ENCODE data around the gene G3BP1.

Gene G3BP1

DNA sequence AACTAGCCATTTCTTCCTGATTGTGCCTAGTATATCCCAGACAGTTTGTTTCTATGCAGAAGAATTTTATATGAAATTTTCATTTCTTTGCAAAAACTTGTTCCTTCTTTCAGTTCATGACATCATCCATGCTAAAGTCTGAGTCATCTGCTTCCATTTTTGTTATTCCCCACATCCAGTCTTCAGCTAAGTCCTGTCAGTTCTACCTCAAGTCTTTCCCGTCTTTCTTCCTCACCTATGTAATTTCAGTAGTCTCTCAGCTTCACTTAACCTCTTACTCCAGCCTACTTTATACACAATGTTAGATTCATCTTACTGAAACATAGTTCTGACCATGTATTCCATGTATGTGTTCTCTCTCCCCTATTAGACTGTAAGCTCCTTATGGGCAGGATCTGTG is 39.1 kb downstream of the G3BP1 start:
- Histone ChIP-seq H3K4me1 (ENCODE audit: insufficient read depth, low read length, poor library complexity, severe bottlenecking) (no peaks in the 10 kb centered on the region), H3K4me2 (ENCODE audit: low read depth, low read length, poor library complexity, severe bottlenecking) (no peak overlapping the region), H3K9me2 (replicated peaks; ENCODE audit: low read depth, low read length) (no peaks in the 10 kb centered on the region), H3K4me3 (ENCODE audit: low read length, poor library complexity, severe bottlenecking) (no peak overlapping the region), H3K9ac (ENCODE audit: low read depth, low read length, poor library complexity, severe bottlenecking) (no peak overlapping the region), H4K20me1 (ENCODE audit: insufficient read depth, low read length, poor library complexity, severe bottlenecking) (peaks cover 22% of the 10 kb centered on the region), H3F3A (ENCODE audit: low read depth) (no peaks in the 10 kb centered on the region), H3K36me3 (ENCODE audit: insufficient read depth, low read length) (peaks cover 65% of the 10 kb centered on the region), H3K27me3 (ENCODE audit: insufficient read depth, low read length, poor library complexity, severe bottlenecking) (no peaks in the 10 kb centered on the region), H3K79me2 (ENCODE audit: insufficient read depth, low read length) (0 out of 2 replicates have a peak, but pooled peaks cover 4% of the 10 kb centered on the region), H2AFZ (ENCODE audit: low read length) (no peak overlapping the region), H3K9me3 (ENCODE audit: insufficient read depth, low read depth, low read length) (no peaks in the 10 kb centered on the region)
- TF ChIP-seq, protein P1, sequence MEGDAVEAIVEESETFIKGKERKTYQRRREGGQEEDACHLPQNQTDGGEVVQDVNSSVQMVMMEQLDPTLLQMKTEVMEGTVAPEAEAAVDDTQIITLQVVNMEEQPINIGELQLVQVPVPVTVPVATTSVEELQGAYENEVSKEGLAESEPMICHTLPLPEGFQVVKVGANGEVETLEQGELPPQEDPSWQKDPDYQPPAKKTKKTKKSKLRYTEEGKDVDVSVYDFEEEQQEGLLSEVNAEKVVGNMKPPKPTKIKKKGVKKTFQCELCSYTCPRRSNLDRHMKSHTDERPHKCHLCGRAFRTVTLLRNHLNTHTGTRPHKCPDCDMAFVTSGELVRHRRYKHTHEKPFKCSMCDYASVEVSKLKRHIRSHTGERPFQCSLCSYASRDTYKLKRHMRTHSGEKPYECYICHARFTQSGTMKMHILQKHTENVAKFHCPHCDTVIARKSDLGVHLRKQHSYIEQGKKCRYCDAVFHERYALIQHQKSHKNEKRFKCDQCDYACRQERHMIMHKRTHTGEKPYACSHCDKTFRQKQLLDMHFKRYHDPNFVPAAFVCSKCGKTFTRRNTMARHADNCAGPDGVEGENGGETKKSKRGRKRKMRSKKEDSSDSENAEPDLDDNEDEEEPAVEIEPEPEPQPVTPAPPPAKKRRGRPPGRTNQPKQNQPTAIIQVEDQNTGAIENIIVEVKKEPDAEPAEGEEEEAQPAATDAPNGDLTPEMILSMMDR (conservative IDR thresholded peaks at IDR 0.05; ENCODE audit: low read length) = no peak
- TF ChIP-seq EZH2phosphoT487 (IDR thresholded peaks at IDR 0.05; ENCODE audit: borderline replicate concordance) = no peak

DNA sequence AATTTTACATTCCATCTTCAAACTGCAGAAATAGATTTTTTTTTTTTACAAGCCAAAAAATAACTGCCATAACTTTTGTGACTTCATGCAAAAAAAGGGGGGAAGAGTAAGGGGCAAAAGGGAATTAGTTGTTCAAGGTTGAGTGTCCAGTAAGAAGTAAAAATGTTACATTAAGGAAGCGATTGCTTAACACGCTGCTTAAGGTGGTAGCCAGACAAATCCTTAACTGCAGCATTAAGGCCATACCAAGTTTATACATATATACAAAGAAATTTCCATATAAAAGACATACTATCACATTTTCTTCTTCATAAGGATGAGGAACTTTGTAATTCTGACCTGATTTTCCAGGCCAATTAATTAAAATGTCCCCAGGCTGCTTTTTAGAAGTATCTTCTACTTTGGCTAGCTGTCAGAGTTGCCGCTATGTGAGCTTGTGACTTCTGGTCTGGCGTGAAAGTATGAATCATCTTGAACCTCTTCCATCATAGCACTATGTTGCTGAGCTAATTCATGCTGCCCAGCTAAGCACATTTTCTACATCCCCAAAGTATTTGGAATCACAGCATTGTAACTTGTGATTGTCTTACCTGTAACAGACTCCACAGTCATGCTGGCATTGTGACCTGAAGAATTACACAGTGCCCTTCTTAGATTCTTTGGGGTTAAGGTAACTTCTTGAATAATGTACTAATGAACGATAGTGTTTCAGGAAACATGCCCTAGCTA is 40.0 kb downstream of the G3BP1 start:
- Histone ChIP-seq H2AFZ (ENCODE audit: low read length) (no peak overlapping the region), H3K4me1 (ENCODE audit: insufficient read depth, low read length, poor library complexity, severe bottlenecking) (no peaks in the 10 kb centered on the region), H3K27me3 (ENCODE audit: insufficient read depth, low read length, poor library complexity, severe bottlenecking) (no peaks in the 10 kb centered on the region), H3K36me3 (ENCODE audit: insufficient read depth, low read length) (peaks cover 58% of the 10 kb centered on the region), H3K9ac (ENCODE audit: low read depth, low read length, poor library complexity, severe bottlenecking) (no peak overlapping the region), H3F3A (ENCODE audit: low read depth) (no peaks in the 10 kb centered on the region), H3K4me3 (ENCODE audit: low read length, poor library complexity, severe bottlenecking) (no peak overlapping the region), H3K79me2 (ENCODE audit: insufficient read depth, low read length) (no peaks in the 10 kb centered on the region), H3K9me3 (ENCODE audit: insufficient read depth, low read depth, low read length) (no peaks in the 10 kb centered on the region), H3K9me2 (replicated peaks; ENCODE audit: low read depth, low read length) (no peaks in the 10 kb centered on the region), H4K20me1 (ENCODE audit: insufficient read depth, low read length, poor library complexity, severe bottlenecking) (peaks cover 22% of the 10 kb centered on the region), H3K4me2 (ENCODE audit: low read depth, low read length, poor library complexity, severe bottlenecking) (no peak overlapping the region)
- no peak for TF ChIP-seq EZH2phosphoT487 (IDR thresholded peaks at IDR 0.05; ENCODE audit: borderline replicate concordance)
- TF ChIP-seq, protein P1 (conservative IDR thresholded peaks at IDR 0.05; ENCODE audit: low read length) = no peak

DNA sequence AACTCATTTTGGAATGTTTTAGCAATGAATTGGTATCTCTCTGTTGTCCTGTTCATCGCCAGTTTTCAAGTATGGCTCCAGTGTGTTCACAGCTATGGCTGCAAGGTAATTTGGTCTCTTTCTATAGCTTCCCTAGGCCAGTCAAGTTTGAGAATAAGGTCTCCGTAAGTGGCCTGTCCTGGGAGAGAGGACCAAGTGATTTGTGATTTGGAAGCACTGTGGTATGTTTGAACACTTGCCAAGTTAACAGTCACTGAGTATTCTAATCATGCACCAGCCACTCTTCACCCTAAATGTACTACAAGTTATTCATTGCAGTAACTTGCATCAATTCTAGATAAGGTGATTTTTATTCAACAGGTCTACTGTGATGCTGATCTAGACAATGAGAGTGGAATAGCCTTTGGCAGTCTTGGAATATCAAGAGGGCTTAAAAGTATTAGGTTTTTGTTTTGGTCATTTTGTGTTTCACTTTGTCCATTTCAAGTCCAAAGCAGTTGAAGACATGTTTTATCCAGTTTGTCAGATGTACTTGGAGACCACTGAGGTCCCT is 41.1 kb downstream of the G3BP1 start:
- Histone ChIP-seq H3K4me1 (ENCODE audit: insufficient read depth, low read length, poor library complexity, severe bottlenecking) (no peaks in the 10 kb centered on the region), H4K20me1 (ENCODE audit: insufficient read depth, low read length, poor library complexity, severe bottlenecking) (peaks cover 13% of the 10 kb centered on the region), H3K27me3 (ENCODE audit: insufficient read depth, low read length, poor library complexity, severe bottlenecking) (no peaks in the 10 kb centered on the region), H3K4me2 (ENCODE audit: low read depth, low read length, poor library complexity, severe bottlenecking) (no peak overlapping the region), H3K9ac (ENCODE audit: low read depth, low read length, poor library complexity, severe bottlenecking) (no peak overlapping the region), H3F3A (ENCODE audit: low read depth) (no peaks in the 10 kb centered on the region), H3K36me3 (ENCODE audit: insufficient read depth, low read length) (peaks cover 49% of the 10 kb centered on the region), H3K9me3 (ENCODE audit: insufficient read depth, low read depth, low read length) (no peaks in the 10 kb centered on the region), H3K9me2 (replicated peaks; ENCODE audit: low read depth, low read length) (no peaks in the 10 kb centered on the region), H2AFZ (ENCODE audit: low read length) (no peak overlapping the region), H3K4me3 (ENCODE audit: low read length, poor library complexity, severe bottlenecking) (no peak overlapping the region), H3K79me2 (ENCODE audit: insufficient read depth, low read length) (no peaks in the 10 kb centered on the region)
- TF ChIP-seq, protein P1 (conservative IDR thresholded peaks at IDR 0.05; ENCODE audit: low read length) = no peak
- no peak for TF ChIP-seq EZH2phosphoT487 (IDR thresholded peaks at IDR 0.05; ENCODE audit: borderline replicate concordance)

Measured in Loucy (cell line).